HG03280 (cell line): ENCODE results near the gene PIAS4.

Source experiments
- ATAC-seq: cut with Tn5 transposase; IDR thresholded peaks from one replicate; pipeline ENCODE4 v1.9.1; 2021; ENCODE audit warnings: mild to moderate bottlenecking, moderate library complexity; ENCODE audit not compliant: unreplicated experiment

The PIAS4 gene

GRCh38 chr19:4068047-4068966 lies 60.8 kb downstream of the PIAS4 start:
- ATAC-seq = no peak

- no peak for ATAC-seq
Measured at GRCh38 chr19:4069331-4069959, 61.9 kb downstream of the PIAS4 start.

- ATAC-seq = no peak
Measured at GRCh38 chr19:4071610-4072009, 64.1 kb downstream of the PIAS4 start.

GRCh38 chr19:4075373-4075772 lies 67.8 kb downstream of the PIAS4 start:
- ATAC-seq = no peak

- no peak for ATAC-seq
Measured at GRCh38 chr19:4077007-4077374, 69.5 kb downstream of the PIAS4 start.

GRCh38 chr19:4077800-4078684 lies 70.5 kb downstream of the PIAS4 start:
- ATAC-seq = no peak

- no peak for ATAC-seq
Measured at GRCh38 chr19:4080473-4080872, 72.9 kb downstream of the PIAS4 start.

- ATAC-seq = no peak
Measured at GRCh38 chr19:4081441-4082129, 74.0 kb downstream of the PIAS4 start.

- ATAC-seq = no peak
Measured at GRCh38 chr19:4082172-4082571, 74.6 kb downstream of the PIAS4 start.

GRCh38 chr19:4083677-4084546 lies 76.4 kb downstream of the PIAS4 start:
- no peak for ATAC-seq

- no peak for ATAC-seq
Measured at GRCh38 chr19:4084547-4084877, 77.0 kb downstream of the PIAS4 start.

GRCh38 chr19:4086411-4086867 lies 78.9 kb downstream of the PIAS4 start:
- no peak for ATAC-seq

GRCh38 chr19:4087787-4088679 lies 80.5 kb downstream of the PIAS4 start:
- ATAC-seq = no peak

GRCh38 chr19:4088975-4089374 lies 81.4 kb downstream of the PIAS4 start:
- no peak for ATAC-seq
